ENCODE data around the gene HECW1.

The HECW1 gene

DNA sequence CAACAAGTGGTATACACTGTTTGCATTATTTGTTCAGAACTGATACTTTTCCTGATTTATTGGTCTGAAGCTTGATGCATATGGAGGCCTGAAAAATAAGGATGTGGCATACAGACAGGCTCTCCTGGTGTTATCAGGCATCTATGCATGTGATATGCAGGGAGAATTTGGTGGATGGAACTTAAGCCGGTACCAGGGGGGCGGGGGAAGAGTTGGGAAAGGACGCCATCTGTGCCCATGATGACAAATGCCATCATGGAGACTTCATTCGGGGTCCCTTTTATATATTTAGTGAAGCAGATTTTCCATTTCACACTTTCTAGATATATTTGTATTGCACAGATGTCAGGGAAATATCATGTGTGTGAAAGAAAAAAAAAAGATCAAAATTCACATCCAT, 5.4 kb downstream of the HECW1 start:
- DNase-seq (ENCODE audit: low read depth), result no peak
- no peak overlapping the region for H3K4me3 ChIP-seq (ENCODE audit: control insufficient read depth, low read depth, low read length)
- TF ChIP-seq, protein P1, sequence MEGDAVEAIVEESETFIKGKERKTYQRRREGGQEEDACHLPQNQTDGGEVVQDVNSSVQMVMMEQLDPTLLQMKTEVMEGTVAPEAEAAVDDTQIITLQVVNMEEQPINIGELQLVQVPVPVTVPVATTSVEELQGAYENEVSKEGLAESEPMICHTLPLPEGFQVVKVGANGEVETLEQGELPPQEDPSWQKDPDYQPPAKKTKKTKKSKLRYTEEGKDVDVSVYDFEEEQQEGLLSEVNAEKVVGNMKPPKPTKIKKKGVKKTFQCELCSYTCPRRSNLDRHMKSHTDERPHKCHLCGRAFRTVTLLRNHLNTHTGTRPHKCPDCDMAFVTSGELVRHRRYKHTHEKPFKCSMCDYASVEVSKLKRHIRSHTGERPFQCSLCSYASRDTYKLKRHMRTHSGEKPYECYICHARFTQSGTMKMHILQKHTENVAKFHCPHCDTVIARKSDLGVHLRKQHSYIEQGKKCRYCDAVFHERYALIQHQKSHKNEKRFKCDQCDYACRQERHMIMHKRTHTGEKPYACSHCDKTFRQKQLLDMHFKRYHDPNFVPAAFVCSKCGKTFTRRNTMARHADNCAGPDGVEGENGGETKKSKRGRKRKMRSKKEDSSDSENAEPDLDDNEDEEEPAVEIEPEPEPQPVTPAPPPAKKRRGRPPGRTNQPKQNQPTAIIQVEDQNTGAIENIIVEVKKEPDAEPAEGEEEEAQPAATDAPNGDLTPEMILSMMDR (conservative IDR thresholded peaks at IDR 0.05; ENCODE audit: control insufficient read depth, insufficient read depth, low read depth, low read length), result no peak

DNA sequence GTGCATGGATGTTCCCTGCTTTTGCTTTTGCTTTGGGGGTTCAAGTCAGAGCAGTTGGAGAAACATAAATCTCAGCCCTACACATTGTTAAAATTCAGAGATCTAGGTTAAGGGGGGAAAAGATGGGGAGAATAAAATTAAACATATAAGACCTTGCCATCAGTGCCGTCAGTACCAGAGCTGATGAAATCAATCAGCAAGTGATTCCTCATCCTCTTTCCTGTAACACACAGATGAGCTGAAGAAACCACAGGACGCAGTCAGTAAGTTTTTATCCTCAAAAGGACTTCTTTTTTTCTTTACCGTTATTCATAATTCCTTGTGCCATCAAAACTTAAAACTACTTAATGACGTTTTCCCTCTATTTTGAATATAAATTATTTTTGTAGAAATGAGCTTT, 5.9 kb downstream of the HECW1 start:
- no peak for DNase-seq (ENCODE audit: low read depth)
- TF ChIP-seq, protein P1 (conservative IDR thresholded peaks at IDR 0.05; ENCODE audit: control insufficient read depth, insufficient read depth, low read depth, low read length), result no peak
- no peak overlapping the region for H3K4me3 ChIP-seq (ENCODE audit: control insufficient read depth, low read depth, low read length)

DNA sequence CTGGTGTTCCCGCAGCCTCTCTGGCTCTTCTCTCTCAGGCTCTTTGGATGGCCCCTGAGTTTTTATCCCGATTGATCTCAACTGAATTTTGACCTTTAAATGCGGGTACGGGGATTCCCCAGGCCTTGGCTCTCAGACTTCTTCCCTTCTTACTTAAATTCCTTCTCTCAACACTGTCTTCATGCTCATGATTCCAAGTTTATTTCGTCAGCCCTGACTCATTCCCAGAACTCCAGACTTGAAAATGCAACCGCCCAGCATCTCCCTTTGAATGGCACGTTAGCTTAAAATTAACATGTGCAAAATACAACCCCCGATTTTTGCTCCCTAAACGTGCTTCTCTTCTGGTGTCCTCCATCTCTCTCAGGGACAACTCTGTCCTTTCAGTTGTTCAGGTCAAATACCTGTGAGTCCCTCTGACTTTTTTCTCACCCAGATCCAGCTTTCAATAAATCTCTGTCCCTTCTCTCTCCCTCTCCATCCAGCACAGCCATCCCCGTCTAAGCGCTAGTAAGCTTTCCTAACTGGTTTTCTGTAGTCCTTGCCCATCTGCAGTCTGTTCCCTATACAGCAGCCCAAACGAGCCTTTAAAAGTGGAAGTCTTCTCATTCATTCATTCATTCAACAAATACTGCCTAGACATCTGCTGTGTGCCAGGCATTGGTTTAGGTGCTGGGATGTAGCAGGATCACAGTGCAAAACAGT, 7.1 kb downstream of the HECW1 start:
- DNase-seq (ENCODE audit: low read depth), result peak; percentile 84
- no peak overlapping the region for H3K4me3 ChIP-seq (ENCODE audit: control insufficient read depth, low read depth, low read length)
- TF ChIP-seq, protein P1 (conservative IDR thresholded peaks at IDR 0.05; ENCODE audit: control insufficient read depth, insufficient read depth, low read depth, low read length), result no peak

DNA sequence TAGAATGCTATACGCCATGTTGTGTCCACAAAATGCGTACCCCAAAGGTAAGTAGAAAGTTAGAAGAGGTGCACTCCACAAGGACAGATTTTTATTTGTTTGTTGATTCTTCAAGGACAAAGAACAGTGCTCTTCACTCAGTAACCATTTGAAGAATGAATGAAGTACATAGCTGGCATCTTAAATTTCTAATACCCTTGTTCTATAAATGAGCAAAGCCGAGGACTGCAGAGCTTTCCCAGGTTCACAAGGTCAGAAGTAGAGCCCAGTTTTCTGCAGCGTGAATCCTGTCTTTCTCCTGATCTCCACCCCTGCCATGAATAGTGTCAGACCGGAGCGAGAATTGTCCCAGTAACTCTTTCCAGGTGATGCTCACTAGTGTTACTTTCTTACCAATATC, 9.5 kb downstream of the HECW1 start:
- DNase-seq (ENCODE audit: low read depth), result no peak
- TF ChIP-seq, protein P1 (conservative IDR thresholded peaks at IDR 0.05; ENCODE audit: control insufficient read depth, insufficient read depth, low read depth, low read length), result no peak
- no peak overlapping the region for H3K4me3 ChIP-seq (ENCODE audit: control insufficient read depth, low read depth, low read length)

DNA sequence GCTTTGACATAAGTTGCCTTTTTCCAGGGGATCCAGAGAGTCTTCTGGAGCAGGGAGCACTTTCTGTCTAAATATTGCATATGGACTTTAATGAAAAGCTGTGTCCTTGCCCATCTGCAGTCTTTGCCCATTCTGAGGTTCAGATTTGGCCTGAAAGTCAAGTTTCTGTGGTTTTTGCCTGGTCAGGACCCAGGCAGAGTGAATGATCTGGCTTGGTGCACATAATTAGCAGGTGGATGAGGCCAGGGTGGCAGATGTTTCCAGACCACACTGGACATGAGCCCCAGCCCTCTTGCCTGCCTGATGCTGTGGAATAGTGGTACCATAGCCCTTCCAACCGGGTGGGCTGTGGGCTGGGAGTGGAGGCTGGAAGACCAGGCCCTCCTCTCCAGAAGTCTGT, 11.0 kb downstream of the HECW1 start:
- TF ChIP-seq, protein P1 (conservative IDR thresholded peaks at IDR 0.05; ENCODE audit: control insufficient read depth, insufficient read depth, low read depth, low read length), result no peak
- no peak overlapping the region for H3K4me3 ChIP-seq (ENCODE audit: control insufficient read depth, low read depth, low read length)
- DNase-seq (ENCODE audit: low read depth), result no peak

DNA sequence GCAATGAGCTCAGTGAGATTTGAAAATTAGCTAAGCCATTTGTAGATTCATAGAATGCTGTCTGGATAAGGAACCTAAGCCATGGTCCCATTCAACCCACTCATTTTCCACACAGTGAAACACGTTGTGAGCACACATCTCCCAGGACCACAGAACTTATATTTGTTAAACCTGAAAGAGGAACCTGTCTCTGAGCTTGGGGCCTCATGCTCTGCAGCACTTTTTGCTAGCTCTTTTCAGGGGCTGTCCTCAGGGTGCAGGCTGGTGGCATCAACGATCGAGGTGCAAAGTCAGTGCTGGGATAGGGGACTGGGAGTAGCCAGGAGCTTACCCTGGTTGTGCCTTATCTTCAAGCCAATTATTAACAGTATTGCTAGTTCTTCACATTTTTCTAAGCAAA, 11.9 kb downstream of the HECW1 start:
- no peak overlapping the region for H3K4me3 ChIP-seq (ENCODE audit: control insufficient read depth, low read depth, low read length)
- TF ChIP-seq, protein P1 (conservative IDR thresholded peaks at IDR 0.05; ENCODE audit: control insufficient read depth, insufficient read depth, low read depth, low read length), result no peak
- DNase-seq (ENCODE audit: low read depth), result no peak

DNA sequence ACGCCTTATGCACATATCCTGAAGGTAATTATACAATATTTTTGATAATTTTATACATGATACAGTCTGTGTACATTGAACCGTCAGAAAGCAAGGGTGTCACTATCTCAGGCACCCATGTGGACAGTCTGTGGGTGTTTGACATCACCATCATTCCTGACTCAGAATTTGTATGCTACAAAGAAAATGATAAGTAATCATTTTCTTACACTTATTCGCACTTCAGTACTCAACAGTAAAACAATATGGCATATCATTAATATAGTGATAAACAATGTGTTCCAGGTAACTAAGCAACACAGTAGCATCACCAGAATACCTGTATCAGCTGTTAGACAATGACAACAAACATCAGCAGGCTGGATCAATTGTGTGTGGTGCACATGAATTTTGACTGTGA, 17.9 kb downstream of the HECW1 start:
- no peak for DNase-seq (ENCODE audit: low read depth)
- TF ChIP-seq, protein P1 (conservative IDR thresholded peaks at IDR 0.05; ENCODE audit: control insufficient read depth, insufficient read depth, low read depth, low read length), result no peak
- H3K4me3 ChIP-seq (ENCODE audit: control insufficient read depth, low read depth, low read length), result no peak overlapping the region

Measured in fibroblast of mammary gland (primary cell).